GM12873 (cell line): Measurements from ENCODE around the gene CNTNAP2.

Source experiments
- CTCF ChIP-seq: IDR thresholded peaks from 2 replicates; pipeline ENCODE4 v1.5.1; 2012; ENCODE audit warnings: low read depth, mild to moderate bottlenecking, moderate library complexity, low read length, control low read depth; ENCODE audit not compliant: insufficient read depth; ENCODE audit errors: missing control alignments

The CNTNAP2 gene

GRCh38 chr7:147980826-147981813 is 1864.5 kb downstream of the CNTNAP2 start:
- TF ChIP-seq CTCF: no peak

GRCh38 chr7:147982307-147982706 is 1865.7 kb downstream of the CNTNAP2 start:
- TF ChIP-seq CTCF: no peak

- TF ChIP-seq CTCF: no peak
These were observed 1867.7 kb downstream of the CNTNAP2 start for GRCh38 chr7:147984265-147984664.

GRCh38 chr7:147990079-147990478 is 1873.5 kb downstream of the CNTNAP2 start:
- no peak for TF ChIP-seq CTCF

- no peak for TF ChIP-seq CTCF
These were observed 1874.3 kb downstream of the CNTNAP2 start for GRCh38 chr7:147990942-147991341.

GRCh38 chr7:147992698-147993097 is 1876.1 kb downstream of the CNTNAP2 start:
- TF ChIP-seq CTCF: no peak

GRCh38 chr7:147997636-147998035 is 1881.0 kb downstream of the CNTNAP2 start:
- no peak for TF ChIP-seq CTCF
